Activated CD8-positive, alpha-beta memory T cell treated with anti-CD3 and anti-CD28 coated beads, Interleukin-2, amount 50 U/mL, for 48 hours (primary cell): ENCODE data around the gene UBAC1.
"Not testable (repeated sequence)": the region's sequence is repeated elsewhere in the genome, so short reads cannot be mapped to it uniquely, and the experiment has no call there.

Experiments used
- DNase-seq: peaks from one replicate; pipeline ENCODE4 v3.0.0-alpha.2; 2020

Gene UBAC1

DNA sequence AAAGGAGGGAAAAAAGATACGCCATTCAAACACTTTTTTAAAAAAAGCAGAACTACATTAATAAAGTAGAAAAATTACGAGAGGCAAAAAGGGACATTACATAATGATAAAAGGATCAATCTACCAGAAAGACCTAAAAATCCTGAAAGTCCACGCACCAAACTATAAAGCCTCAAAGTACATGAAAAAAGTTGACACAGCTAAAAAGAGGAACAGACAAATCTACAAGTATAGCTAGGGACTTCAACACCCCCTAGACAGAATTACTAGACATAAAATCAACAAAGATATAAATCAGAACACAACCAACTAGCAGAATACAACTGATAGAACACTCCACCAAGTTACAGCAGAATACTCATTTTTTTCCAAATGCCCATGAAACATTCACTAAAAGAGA, 65.0 kb downstream of the UBAC1 start:
- no peak for DNase-seq

DNA sequence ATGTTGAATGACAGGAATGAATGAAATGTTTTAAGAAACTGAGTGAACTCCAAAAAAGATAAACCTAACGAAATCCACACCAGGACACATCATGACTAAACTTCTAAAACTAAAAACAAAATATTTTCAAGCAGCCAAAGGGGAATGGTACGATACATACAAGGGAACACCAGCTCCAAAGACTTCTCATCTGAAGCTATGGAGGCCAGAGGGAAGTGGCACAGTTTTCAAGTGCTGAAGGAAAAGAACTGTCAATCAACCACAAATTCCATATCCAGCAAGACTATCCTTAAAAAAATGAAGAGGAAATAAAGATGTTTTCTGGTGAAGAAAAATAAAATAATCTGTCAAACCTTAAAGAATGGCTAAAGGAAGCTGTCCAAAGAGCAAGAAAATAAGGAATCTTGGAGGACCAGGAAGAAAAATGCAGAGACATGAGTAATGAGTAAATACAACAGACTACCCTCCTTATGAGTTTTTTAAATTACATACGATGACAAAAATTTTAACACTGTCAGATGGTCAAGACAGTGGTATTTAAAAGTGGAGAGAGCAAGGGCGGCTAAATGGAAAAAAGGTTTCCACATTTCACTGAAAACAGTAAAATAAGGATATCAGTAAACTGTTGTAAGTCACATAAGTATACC, 65.8 kb downstream of the UBAC1 start:
- no peak for DNase-seq

DNA sequence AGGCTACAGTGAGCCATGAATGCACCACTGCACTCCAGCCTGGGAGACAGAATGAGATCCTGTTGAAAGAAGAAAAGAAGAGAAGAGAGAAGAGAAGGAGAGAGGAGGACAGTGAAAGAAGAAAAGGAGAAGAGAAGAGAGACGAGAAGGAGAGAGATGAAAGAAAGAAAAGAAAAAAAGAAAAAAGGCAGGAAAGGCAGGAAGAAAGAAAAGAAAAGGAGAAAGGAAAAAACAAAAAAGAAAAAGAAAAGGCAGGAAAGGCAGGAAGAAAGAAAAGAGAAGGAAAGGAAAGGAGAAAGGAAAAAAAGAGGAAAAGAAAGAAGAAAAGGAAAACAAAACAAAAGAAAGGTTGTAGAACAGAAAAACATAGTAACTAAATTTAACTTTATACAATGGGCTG, 68.1 kb downstream of the UBAC1 start:
- DNase-seq = no peak

DNA sequence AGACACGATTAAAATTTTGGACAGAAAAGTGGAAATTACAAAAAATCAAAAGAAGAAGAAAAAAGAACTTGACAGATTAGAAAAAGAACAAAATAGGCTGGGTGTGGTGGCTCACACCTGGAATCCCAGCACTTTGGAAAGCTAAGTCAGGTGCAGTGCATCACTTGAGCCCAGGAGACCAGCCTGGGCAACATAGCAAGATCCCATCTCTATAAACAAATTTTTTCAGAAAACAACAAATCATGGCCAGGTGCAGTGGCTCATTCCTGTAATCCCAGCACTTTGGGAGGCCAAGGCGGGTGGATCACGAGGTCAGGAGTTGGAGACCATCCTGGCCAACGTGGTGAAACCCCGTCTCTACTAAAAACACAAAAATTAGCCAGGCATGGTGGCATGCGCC, 68.8 kb downstream of the UBAC1 start:
- DNase-seq = not testable (repeated sequence)

DNA sequence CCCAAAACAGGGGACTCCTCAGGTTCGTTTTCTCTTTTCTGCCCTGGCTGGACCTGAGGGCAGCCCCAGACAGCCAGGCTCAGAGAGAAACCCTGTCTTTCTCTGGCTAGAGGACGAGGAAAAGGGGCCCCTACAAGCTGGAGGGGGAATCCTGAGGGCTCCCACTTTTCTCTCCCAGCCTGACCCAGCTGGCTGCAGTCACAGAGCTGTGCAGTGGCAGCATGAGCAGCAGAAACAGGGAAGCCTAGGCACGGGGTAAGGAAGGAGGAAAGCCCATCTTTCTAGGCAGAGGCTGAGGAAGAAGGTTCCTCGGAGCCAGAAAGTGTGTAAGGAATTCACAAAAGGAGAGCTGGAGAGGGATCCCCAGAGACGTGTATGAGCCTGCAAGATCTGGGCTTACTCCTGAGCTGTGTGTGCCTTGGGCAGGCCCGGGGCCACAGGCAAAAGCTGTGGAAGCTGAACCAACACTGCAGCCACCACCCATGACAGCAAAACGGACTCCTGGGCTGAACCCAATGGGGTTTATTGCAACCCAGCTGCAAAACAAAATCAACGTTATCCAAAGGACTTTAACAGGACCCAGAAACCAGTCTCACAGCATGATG, 70.0 kb downstream of the UBAC1 start:
- DNase-seq = no peak

DNA sequence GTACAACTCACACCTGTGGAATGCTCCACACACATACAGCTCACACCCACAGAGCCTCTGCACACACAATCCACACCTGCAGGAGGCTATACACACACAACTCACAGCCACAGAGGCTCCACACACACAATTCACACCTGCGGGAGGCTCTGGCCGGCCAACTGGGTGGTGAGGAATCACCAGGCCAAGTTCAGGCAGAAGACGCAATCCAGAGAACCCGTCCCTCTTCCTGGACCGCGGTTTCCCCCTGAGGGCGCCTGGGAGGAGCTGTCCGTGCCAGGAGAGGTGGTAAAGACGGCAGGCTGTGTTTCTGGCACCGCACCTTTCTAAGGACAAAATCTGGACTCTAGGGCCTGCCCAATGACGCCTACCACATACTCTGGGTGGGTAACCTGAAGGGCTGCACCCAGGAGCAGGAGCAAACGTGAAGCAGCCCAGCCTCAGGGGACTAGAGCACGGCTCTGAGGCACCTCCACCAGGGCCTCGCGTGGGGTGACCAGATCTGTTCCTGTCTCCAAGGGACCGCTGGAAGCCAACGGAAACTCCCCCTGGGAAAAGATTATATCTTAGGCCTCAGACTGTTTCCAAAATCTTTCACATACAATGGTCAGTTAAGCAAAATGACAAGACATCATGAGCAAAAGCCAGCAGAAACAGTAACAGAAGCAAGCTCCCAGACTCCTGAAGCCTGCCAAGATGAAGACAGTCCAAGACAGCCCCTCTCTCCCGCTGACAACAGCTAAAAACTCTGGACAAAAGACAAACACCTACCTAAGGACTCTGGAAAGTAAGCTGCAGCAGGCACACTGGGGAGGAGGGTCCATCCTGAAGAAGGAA, 70.8 kb downstream of the UBAC1 start:
- no peak for DNase-seq

DNA sequence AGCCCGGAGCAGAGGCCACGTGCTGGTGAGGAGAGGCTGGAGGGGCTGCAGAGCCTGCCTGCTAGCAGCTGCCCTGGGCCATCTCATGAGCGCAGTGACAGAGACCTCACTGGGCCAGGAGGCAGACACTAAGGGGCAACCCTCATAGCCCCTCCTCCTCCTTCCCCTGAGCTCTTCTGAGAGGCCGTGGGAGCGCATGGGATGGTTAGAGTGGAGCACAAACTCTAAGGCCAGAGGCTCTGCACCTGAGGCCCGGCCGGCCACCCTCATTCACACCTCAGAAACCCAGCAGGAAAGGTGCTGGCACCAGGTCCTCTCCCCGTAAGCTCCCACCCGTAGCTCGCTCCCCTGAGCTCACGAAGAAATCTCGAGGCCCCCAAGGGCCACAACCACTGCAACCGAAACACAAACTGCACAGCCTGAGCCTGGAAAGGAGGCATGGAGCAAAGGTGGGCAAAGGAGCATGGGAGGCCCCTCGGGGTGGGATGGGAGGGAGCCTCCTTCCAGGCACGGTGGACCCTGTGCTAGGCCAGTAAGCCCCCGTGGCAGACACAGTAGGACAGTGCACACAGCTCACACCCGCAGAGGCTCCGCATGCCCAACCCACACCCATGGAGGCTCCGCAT, 71.5 kb downstream of the UBAC1 start:
- no peak for DNase-seq

DNA sequence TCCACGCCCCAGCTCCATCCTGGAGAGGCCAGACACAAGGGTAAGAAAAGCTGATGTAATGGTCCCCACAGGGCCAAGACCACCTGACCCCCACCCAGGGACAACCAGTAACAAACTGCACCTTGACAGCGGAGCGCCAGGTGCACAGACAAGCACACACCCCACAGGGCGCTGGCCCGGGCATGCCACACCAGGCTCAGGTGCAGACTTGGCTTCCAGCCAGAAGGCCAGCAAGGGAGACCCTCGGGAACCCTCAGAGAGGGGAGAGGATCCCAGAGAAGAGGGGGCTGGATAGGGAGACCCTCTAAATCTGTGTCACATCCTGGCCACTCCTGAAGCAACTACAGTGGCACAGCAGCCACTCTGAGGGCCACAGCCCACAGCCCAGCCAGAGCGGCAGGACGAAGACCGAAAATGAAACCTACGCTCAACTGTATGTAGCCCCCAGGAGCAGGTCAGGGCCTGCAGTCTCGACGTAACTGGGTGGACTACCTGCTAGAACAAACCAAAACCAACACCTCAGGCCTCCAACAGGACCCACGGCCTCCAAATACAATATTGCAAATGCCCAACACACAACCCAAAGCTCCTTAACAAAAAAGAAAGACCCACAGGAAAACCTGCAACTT, 72.3 kb downstream of the UBAC1 start:
- DNase-seq = no peak

DNA sequence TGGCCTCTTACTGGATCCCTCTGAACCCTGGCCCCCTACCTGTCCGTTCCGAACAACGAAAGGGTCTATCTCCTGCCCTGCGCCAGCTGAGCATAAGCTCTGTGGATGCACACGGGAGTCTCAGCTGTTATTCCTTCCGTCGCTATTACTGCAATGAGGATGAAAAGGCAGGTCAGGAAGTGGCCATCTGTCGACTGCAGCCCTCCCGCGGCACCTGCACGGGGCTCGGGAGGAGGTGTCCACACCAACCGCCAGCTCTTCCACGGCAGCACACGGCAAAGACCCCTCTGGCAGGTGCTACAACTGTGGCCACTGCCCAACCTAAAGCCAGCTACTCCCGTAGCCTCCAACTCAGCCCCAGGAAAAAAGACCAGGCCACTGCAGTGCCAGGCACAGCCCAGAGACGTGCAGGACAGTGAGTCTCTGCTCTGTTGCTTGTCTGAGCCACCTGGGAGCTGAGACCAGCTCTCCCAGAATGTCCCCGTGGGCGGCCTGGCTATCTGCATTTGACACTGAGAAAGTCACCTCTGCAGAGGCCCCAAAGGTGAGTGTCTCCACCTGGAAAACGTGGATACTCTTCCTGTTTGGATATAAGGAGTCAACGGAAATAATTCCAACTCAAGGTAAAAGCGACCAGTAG, 72.9 kb downstream of the UBAC1 start:
- DNase-seq = no peak

DNA sequence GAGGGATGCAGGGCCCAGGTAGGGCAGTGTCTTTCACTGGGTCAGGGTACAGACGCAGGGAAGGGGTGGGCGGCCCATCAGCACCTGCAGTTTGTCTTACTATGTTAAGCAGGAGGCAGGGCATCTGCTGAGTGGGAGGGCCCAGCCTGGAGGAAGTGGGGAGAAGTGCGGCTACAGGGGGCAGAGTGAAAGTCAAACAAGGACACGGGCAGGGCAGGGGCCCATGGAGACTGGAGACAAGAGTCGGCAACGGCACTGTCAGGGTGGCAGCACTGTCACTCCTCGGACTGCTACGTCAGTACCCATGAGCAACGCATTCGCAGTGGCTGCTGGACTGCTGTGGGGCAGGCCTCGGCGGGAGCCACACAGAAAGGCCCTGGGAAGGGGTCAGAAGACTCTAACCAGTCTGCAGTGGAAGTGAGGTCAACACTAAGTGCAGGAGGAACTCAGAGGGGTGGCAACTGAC, 73.6 kb downstream of the UBAC1 start:
- DNase-seq = peak; percentile 77

DNA sequence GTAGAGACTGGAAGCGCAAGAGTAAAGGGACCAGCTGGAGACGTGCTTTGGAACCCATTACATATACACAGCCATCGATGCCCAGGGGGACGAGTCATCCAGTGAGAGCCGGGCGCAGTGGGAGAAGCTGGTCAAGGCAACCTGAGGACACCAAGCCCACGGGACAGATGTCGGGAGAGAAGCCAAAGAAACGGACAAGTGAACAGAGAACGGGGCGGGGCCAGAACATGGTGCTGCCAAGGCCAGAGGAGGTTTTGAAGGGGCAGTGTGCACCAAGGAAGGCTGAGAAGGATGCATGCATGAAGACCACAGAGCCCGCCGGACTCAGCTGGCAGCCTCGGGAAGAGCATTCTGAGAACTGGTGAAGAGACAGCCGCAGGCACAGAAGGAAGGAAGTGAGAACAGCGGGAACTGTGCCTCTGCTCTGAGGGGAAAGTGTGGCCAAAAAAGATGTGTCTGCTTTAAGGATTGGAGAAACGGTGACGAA, 74.1 kb downstream of the UBAC1 start:
- DNase-seq = no peak

DNA sequence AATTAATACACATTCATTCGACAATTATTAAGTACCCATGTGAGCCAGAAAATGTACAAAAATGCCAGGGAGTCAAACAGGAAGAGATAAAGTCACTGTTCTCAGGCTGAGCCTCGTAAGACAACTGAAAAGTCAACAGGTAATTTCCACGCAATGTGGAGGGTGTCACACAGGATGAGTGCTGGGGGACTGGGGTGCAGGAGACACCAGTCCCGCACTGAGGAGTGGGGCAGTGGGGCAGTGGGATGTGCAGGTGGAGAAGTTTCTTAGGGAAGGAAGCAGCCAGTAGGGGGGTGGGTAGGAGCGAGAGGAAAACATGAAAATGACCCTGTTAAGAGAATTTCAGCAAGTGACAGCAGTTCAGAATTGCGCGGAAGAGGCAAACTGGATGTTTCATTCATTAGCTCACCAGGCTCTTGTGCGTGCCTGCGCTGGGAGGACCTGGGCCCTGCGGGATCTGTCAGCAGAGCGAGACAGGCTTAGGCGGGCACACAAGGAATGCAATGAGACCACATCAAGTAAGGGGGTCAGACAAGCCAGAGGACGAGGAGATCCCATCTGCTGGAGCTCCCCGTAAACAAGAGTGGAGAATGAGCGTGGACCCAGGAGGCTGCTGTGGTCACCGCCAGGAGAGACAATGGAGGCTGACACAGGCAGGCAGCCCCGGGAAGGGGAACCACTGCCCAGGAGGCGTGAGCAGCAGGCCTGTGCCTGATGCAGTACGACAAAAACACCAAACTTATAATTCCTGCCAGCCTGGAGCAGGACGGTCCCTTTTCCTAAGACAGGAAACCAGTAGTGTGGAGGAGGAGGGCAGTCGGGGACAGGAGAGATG, 74.8 kb downstream of the UBAC1 start:
- DNase-seq = no peak

DNA sequence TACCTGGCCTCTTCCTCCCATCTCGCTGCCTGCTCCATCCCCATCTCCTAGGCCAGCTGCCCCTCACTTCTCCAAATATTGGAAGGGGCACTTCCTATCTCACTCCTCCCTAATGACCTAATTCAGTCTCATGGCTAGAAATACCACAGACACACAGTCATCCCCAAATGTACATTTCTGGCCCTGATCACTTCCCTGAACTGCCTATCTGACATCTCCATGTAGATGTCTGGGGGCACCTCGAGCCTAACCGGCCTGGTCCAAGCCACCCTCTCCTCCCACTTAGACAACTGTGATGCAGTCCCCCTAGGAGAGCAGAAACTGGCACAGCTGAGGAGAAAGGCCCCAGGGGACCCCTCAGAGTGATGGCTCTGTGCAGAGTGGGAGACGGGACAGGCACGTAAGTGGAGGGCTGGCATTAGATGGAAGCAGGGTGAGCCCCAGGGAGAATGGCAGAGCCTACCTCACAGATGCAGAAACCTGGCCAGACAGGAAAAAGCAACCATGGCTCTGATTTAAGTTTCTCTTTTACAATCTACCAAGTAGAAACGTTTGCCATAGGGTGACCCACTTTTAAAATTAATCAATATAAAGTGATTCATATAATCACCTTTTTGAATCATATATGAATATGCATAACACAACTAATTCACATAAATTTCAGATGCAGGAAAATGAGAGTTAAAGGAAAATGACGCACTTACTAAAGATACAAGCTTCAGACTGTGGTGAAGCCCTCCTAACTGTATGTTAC, 75.9 kb downstream of the UBAC1 start:
- no peak for DNase-seq

DNA sequence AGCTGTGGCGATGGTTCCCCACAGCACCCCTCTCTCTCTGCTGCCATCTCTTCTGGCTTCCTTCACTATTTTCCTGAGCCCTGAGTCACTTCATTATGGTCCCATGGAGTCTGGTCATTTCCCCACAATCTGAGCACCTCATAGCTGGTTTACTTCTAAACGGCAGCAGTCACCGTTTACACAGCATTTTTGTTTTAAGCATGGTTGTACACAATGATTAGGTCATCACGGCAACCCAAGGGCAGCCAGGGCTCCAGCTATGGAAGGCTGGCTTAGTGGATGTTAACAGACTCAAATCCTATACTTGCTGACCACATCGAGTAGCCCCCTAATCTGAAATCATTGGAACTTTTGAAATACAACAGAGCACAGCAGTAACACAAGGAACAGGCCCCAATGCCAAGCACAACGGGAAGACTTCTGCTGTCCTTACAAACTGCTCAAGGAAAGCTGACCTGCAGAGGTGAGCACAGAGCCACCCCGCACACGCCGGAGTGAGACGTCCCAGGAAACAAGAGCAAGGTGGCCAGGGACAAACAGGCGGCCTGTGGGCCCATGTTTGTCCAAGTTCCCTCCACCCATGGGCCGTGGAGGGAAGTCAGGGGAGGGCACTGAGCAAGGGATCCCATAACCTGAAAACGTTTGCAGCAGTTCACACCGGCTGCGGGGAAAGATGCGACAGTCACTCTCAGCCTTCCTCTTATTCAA, 76.7 kb downstream of the UBAC1 start:
- DNase-seq = no peak

DNA sequence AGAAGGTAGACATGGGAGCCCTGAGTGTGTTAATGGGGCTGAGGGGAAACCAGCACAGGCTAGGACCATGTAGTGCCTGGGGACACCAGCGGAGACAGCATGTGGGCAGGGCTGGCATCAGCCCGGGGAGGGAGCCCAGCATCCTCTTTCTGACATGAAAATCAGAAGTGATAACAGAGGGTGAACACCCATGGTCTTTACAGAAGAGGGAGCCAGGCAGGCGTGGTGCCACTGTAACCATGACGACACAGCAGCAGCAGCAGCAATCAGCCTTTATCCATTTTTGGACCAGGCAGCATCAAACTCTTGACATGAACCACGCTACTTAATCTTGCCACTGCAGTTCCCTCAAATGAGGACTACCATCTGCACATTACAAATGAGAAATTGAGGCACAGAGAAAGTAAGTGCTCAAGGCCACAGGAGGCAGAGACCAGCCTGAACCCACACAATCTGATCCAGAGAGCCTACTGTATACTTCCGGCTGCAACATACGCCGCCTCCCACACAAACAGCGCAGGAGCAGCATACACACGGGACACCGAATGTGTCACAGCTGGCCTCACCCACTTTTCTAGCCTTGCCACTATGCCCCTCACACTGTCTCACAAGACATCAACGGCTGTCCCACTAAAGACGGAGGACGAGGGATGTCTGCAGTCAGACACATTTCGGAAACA, 77.6 kb downstream of the UBAC1 start:
- no peak for DNase-seq
